Gastrocnemius medialis (tissue), 4 donors: ENCODE results near the gene VRK3.

Experiments used
- CTCF ChIP-seq, 5 experiments: fragments of 450-650 bp in 3 of 5; fragments of 200-600 bp in 2 of 5; sonication (generic) in 2 of 5; IDR thresholded peaks in 4 of 5; conservative IDR thresholded peaks in 1 of 5; 1 replicate in 4 of 5; 2 replicates in 1 of 5; pipeline ENCODE4 v1.5.1; 2016 to 2019; ENCODE audit warnings: antibody characterized with exemption in 5 of 5, mild to moderate bottlenecking in 3 of 5, moderate library complexity in 3 of 5
- POLR2A ChIP-seq, 2 donors: fragments of 450-650 bp; IDR thresholded peaks; one replicate each; pipeline ENCODE4 v1.6.1; 2017; ENCODE audit warnings: antibody characterized with exemption in 2 of 2, mild to moderate bottlenecking in 2 of 2, moderate library complexity in 2 of 2

- TF ChIP-seq CTCF (IDR thresholded peaks at IDR 0.05 in 4 of 5, conservative IDR thresholded peaks at IDR 0.05 in 1 of 5) (no peak), POLR2A (IDR thresholded peaks at IDR 0.05) (no peak)
Observed at GRCh38 chr19:49950590-49950948, 74.6 kb downstream of the VRK3 start.
